Measurements from ENCODE around the gene BRPF1.

GRCh38 chr3:9777694-9778021 is 46.1 kb downstream of the BRPF1 start:
- TF ChIP-seq, protein P1, sequence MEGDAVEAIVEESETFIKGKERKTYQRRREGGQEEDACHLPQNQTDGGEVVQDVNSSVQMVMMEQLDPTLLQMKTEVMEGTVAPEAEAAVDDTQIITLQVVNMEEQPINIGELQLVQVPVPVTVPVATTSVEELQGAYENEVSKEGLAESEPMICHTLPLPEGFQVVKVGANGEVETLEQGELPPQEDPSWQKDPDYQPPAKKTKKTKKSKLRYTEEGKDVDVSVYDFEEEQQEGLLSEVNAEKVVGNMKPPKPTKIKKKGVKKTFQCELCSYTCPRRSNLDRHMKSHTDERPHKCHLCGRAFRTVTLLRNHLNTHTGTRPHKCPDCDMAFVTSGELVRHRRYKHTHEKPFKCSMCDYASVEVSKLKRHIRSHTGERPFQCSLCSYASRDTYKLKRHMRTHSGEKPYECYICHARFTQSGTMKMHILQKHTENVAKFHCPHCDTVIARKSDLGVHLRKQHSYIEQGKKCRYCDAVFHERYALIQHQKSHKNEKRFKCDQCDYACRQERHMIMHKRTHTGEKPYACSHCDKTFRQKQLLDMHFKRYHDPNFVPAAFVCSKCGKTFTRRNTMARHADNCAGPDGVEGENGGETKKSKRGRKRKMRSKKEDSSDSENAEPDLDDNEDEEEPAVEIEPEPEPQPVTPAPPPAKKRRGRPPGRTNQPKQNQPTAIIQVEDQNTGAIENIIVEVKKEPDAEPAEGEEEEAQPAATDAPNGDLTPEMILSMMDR (IDR thresholded peaks at IDR 0.05; ENCODE audit: insufficient read depth, low read depth, low read length) = no peak
- no peak for TF ChIP-seq EZH2 (IDR thresholded peaks at IDR 0.05; ENCODE audit: insufficient read depth, low read length)

Measured in astrocyte (in vitro differentiated cells and primary cell).